Erythroblast (primary cell): ENCODE data around the gene TSC22D3.

ENCODE experiments used
- DNase-seq, 2 experiments: peaks; one replicate each; lab custom pipeline; 2025; lab: John Stamatoyannopoulos, UW
- GATA1 ChIP-seq: IDR thresholded peaks from 2 replicates; pipeline ENCODE4 v1.6.1; 2011; ENCODE audit warnings: low read depth, mild to moderate bottlenecking, control low read depth, low read length, moderate library complexity
- POLR2A ChIP-seq: IDR thresholded peaks from 2 replicates; pipeline ENCODE4 v1.6.1; 2011; ENCODE audit warnings: mild to moderate bottlenecking, low read length

Gene TSC22D3

GRCh38 chrX:107716118-107716684 is 59.4 kb downstream of the TSC22D3 start:
- no peak for TF ChIP-seq GATA1
- TF ChIP-seq POLR2A, result no peak
- peak; percentile 24 to 62 for DNase-seq

GRCh38 chrX:107715331-107716117 is 60.1 kb downstream of the TSC22D3 start:
- peak in 1 of 2 experiments; percentile 37 for DNase-seq
- TF ChIP-seq POLR2A (peak; percentile 93), GATA1 (no peak)

- peak in 1 of 2 experiments; percentile 2 for DNase-seq
- TF ChIP-seq POLR2A (no peak), GATA1 (no peak)
These were observed 61.2 kb downstream of the TSC22D3 start for GRCh38 chrX:107714206-107714891.

- no peak for DNase-seq
- no peak for TF ChIP-seq POLR2A
- TF ChIP-seq GATA1, result no peak
These were observed 61.9 kb downstream of the TSC22D3 start for GRCh38 chrX:107713543-107714205.

- TF ChIP-seq POLR2A (no peak), GATA1 (no peak)
- DNase-seq, result no peak
These were observed 62.4 kb downstream of the TSC22D3 start for GRCh38 chrX:107713203-107713542.

GRCh38 chrX:107712231-107713202 is 63.1 kb downstream of the TSC22D3 start:
- no peak for DNase-seq
- no peak for TF ChIP-seq GATA1
- TF ChIP-seq POLR2A, result peak; percentile 98

- no peak for DNase-seq
- TF ChIP-seq GATA1, result no peak
These were observed 63.9 kb downstream of the TSC22D3 start for GRCh38 chrX:107711521-107712181.

- no peak for TF ChIP-seq GATA1
- TF ChIP-seq POLR2A, result peak; percentile 72
- DNase-seq, result peak; percentile 82 to 83
These were observed 64.8 kb downstream of the TSC22D3 start for GRCh38 chrX:107710617-107711391.

GRCh38 chrX:107709266-107709806 is 66.3 kb downstream of the TSC22D3 start:
- DNase-seq, result no peak
- TF ChIP-seq POLR2A (no peak), GATA1 (no peak)

- no peak for DNase-seq
- no peak for TF ChIP-seq GATA1
- no peak for TF ChIP-seq POLR2A
These were observed 66.8 kb downstream of the TSC22D3 start for GRCh38 chrX:107708762-107709161.

GRCh38 chrX:107707866-107708265 is 67.7 kb downstream of the TSC22D3 start:
- no peak for TF ChIP-seq GATA1
- no peak for TF ChIP-seq POLR2A
- DNase-seq, result no peak

- no peak for DNase-seq
- TF ChIP-seq POLR2A, result no peak
These were observed 69.3 kb downstream of the TSC22D3 start for GRCh38 chrX:107706309-107706708.
